D341Med (cell line): ENCODE measurements around the gene RAB5IF.
"Not testable (repeated sequence)": the region's sequence is repeated elsewhere in the genome, so short reads cannot be mapped to it uniquely, and the experiment has no call there.

Experiments
- DNase-seq: peaks from one replicate; pipeline ENCODE4 v3.0.0; 2012; ENCODE audit warnings: low spot score

Gene RAB5IF

GRCh38 chr20:36585410-36586125, 20.0 kb upstream of the RAB5IF start:
- no peak for DNase-seq

GRCh38 chr20:36587388-36588070, 18.1 kb upstream of the RAB5IF start:
- no peak for DNase-seq

GRCh38 chr20:36591281-36591680, 14.3 kb upstream of the RAB5IF start:
- DNase-seq = peak; percentile 71

- DNase-seq = peak; percentile 68
Measured at GRCh38 chr20:36591854-36592641, 13.5 kb upstream of the RAB5IF start.

- no peak for DNase-seq
Measured at GRCh38 chr20:36593347-36593929, 12.1 kb upstream of the RAB5IF start.

- no peak for DNase-seq
Measured at GRCh38 chr20:36599912-36600345, 5.7 kb upstream of the RAB5IF start.

GRCh38 chr20:36601540-36601939, 4.0 kb upstream of the RAB5IF start:
- DNase-seq = no peak

GRCh38 chr20:36604952-36605398, 604 bp upstream of the RAB5IF start:
- DNase-seq = no peak

- no peak for DNase-seq
Measured at GRCh38 chr20:36606158-36607066, 833 bp downstream of the RAB5IF start.

GRCh38 chr20:36607586-36608387, 2.2 kb downstream of the RAB5IF start:
- no peak for DNase-seq

GRCh38 chr20:36608388-36608728, 2.8 kb downstream of the RAB5IF start:
- not testable (repeated sequence) for DNase-seq

GRCh38 chr20:36611625-36612024, 6.0 kb downstream of the RAB5IF start:
- DNase-seq = no peak

GRCh38 chr20:36613974-36614373, 8.4 kb downstream of the RAB5IF start:
- DNase-seq = no peak

GRCh38 chr20:36614781-36615557, 9.4 kb downstream of the RAB5IF start:
- DNase-seq = no peak

GRCh38 chr20:36620917-36621316, 15.3 kb downstream of the RAB5IF start:
- no peak for DNase-seq

GRCh38 chr20:36623444-36623843, 17.9 kb downstream of the RAB5IF start:
- no peak for DNase-seq

GRCh38 chr20:36624068-36624943, 18.7 kb downstream of the RAB5IF start:
- no peak for DNase-seq

GRCh38 chr20:36624944-36625324, 19.4 kb downstream of the RAB5IF start:
- no peak for DNase-seq

GRCh38 chr20:36628076-36628475, 22.5 kb downstream of the RAB5IF start:
- no peak for DNase-seq
